MM.1S (cell line): ENCODE measurements around the gene CPLX3.

Experiments
- EZH2 ChIP-seq: fragments of 300-600 bp; sonication (generic); optimal IDR thresholded peaks from 2 replicates; pipeline ENCODE3; 2017; ENCODE audit warnings: low read depth, mild to moderate bottlenecking, antibody characterized with exemption, low read length, mixed read lengths
- TF ChIP-seq, protein P1 (sequence below): fragments of 300-600 bp; sonication (generic); IDR thresholded peaks from 2 replicates; pipeline ENCODE4 v1.5.1; 2016; ENCODE audit warnings: antibody characterized with exemption, low read length, mixed read lengths

DNA sequence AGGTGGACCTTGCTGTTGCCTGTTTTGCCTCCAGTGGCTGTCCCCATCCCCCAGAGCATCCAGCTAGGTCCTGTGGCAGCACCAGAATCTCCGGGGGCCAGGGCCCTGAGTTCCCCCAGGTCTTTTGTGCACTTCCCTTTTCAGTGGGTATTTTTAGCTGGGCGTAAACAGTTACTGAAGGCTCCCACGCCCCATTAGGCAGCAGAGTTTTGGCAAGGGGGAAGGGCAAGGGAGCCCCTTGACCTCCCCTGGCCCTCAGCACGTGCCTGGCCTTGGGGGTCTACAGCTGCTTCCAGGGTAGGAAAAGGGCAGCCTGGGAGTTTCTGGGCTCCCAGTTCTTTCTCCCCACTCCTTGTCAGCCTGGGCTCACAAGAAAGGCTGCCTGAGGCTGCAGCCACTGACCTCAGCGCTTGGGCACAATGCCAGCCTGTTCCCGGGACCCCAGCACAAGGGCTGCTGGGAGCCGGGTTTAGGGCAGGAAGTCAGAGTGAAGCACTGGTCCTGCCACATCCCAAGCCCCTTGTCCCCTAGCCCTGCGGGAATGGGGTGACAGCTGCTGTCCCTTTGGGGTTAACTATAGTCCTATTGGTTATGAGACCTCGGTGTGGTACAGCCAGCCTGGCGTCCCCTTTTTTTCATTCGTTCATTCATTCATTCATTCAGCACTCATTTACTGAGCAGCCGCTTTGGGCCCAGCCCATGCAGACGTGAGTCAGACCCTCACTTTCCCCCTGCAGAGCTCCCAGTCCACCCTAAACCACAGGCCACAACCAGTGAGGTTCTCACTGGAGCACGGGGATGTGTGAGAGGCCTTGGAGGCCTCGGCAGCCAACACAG is 36.1 kb upstream of the CPLX3 start:
- TF ChIP-seq, protein P1, sequence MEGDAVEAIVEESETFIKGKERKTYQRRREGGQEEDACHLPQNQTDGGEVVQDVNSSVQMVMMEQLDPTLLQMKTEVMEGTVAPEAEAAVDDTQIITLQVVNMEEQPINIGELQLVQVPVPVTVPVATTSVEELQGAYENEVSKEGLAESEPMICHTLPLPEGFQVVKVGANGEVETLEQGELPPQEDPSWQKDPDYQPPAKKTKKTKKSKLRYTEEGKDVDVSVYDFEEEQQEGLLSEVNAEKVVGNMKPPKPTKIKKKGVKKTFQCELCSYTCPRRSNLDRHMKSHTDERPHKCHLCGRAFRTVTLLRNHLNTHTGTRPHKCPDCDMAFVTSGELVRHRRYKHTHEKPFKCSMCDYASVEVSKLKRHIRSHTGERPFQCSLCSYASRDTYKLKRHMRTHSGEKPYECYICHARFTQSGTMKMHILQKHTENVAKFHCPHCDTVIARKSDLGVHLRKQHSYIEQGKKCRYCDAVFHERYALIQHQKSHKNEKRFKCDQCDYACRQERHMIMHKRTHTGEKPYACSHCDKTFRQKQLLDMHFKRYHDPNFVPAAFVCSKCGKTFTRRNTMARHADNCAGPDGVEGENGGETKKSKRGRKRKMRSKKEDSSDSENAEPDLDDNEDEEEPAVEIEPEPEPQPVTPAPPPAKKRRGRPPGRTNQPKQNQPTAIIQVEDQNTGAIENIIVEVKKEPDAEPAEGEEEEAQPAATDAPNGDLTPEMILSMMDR, result no peak
- TF ChIP-seq EZH2, result no peak
